GM12874 (cell line): ENCODE data around the gene XPNPEP3.

ENCODE experiments used
- TF ChIP-seq, protein P1 (sequence below): IDR thresholded peaks from 2 replicates; pipeline ENCODE4 v1.5.1; 2011; ENCODE audit warnings: low read depth, mild to moderate bottlenecking, control low read depth, low read length, moderate library complexity; ENCODE audit not compliant: insufficient read depth

XPNPEP3 gene

DNA sequence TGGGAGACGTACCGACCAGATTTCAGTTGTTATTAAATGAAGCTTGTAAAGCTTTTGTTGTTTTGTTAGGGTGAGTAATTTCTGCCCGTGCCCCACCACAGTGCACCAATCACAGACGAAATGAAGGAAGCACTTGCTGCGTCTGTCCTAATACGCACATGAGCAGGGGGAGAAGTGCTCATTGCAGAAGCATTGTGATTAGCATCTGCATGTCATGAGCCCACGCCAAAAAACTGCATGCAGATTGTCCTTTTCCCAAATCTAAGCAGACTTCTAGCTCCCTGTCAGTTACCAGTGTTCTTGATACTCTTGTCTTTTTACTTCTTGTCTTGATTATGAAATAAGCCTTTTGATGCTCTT is 109.8 kb downstream of the XPNPEP3 start:
- TF ChIP-seq, protein P1, sequence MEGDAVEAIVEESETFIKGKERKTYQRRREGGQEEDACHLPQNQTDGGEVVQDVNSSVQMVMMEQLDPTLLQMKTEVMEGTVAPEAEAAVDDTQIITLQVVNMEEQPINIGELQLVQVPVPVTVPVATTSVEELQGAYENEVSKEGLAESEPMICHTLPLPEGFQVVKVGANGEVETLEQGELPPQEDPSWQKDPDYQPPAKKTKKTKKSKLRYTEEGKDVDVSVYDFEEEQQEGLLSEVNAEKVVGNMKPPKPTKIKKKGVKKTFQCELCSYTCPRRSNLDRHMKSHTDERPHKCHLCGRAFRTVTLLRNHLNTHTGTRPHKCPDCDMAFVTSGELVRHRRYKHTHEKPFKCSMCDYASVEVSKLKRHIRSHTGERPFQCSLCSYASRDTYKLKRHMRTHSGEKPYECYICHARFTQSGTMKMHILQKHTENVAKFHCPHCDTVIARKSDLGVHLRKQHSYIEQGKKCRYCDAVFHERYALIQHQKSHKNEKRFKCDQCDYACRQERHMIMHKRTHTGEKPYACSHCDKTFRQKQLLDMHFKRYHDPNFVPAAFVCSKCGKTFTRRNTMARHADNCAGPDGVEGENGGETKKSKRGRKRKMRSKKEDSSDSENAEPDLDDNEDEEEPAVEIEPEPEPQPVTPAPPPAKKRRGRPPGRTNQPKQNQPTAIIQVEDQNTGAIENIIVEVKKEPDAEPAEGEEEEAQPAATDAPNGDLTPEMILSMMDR: no peak

DNA sequence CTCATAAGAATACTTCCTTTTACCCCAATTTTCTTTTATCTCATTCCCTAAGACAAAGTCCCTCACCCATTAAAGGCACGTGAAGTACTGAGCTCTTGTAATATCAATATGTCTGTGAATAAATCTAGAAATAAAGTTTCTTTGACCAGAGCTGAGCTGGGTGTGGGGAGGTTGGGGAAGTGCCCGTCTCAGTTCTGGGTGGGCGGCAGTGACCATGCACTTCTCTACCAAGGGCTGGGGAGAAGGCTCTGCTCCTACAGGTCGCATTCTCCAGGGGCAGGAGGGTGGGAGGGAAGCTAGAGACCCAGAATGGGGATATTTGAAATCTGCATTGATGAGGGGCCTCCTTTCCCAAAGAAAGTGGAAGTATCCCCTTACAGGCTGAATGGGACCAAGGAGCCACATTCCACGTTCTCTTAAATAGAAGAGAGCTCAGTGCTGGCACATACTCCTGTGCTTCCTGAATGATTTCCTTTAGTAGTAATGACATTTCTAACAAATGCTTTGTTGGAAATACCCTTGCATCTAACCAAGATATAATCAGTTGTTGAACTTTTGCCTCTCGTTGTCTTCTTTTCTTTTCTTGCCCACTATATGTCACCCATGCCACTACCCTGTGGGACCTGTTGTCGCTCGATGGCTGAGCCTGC is 110.3 kb downstream of the XPNPEP3 start:
- TF ChIP-seq, protein P1: no peak

DNA sequence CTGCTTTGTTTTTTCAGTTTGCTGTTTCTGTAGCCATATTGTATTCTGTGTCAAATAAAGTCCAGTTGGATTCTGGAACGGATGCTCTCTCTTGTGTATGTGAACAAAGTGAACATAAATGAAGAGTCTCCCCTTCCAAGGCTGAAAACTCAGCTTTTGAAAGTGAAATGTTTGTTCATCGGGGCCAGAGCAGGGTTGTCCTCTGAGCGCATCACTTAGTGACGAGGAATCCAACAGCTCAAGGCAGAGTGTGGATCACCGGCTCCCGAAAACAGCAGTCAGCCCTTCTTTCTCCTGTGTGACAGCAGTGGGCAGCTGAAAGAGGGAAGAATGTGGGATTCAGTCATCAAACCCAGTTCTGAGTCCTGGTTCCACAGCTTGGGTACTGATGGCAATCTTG is 115.6 kb downstream of the XPNPEP3 start:
- TF ChIP-seq, protein P1: no peak

DNA sequence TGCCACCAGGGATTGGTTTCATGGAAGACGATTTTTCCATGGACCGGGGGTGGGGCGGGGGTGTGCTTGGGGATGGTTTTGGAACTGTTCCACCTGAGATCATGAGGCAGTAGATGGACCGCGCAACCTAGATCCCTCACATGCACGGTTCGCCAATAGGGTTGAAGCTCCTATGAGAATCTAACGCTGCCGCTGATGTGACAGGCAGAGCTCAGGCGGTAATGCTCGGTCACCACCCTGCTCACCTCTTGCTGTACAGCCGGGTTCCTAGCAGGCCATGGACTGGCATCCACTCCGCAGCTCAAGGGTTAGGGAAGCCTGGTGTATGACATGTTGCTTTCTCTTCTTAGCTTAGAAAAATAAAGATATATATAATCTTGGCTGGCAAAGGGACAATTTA is 116.2 kb downstream of the XPNPEP3 start:
- TF ChIP-seq, protein P1: no peak

DNA sequence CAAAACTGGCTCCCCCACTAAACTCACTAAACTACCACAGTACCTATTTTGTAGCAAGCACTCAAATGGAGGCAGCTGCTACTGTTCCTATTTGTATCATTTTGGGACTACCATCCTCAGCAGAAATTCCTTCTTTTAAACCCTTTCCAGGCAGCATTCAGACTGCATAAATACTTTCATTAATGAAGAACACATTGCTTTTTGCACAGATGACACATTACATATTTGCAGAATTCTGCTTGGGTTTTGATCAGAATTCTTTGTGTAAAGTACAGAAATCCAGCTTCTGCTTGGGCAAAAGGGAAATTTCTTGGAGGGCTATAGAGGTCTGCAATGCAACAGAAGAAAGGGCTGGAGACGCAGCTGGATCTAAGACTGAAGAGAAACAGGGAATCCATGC is 118.4 kb downstream of the XPNPEP3 start:
- TF ChIP-seq, protein P1: no peak

- TF ChIP-seq, protein P1: no peak
Measured at GRCh38 chr22:40976866-40977700, 120.1 kb downstream of the XPNPEP3 start.

DNA sequence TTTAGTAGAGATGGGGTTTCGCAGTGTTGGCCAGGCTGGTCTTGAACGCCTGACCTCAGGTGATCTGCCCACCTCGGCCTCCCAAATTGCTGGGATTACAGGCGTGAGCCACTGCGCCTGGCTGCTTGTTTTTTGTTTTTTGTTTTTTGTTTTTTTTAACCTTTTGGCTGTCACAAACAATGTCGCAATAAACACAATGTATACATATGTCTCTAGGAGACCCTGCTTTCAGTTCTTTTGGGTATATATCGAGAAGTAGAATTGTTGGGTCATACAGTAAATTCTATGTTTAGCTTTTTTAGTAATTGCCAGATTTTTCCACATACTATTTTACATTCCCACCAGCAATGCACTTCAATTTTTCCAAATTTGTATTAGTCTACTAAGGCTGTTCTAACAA is 122.2 kb downstream of the XPNPEP3 start:
- TF ChIP-seq, protein P1: no peak
